GM19035 (cell line): ENCODE data around the gene MACC1.
A peak's percentile ranks its signal among the peaks of the same experiment; 100 is the strongest.

Experiments used
- ATAC-seq: cut with Tn5 transposase; IDR thresholded peaks from one replicate; pipeline ENCODE4 v1.9.1; 2021; ENCODE audit not compliant: unreplicated experiment

MACC1 gene

DNA sequence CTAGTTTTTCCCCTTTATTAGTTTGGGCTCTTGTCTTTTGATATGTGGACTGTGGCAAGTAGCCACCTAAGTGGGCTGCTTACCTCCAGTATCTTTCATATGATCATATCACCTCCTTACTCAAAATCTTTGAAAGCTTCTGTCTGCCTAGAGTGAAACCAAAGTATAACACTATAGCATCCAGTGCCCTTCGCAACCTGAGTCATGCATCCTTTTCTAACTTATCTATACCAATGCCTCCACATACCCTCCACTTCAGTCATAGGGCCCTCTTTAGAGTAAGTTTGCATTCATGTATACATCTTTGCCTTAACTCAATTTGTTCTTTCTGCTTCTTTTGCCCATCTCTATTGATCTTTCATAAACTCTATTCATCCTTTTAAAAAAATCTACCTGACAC is 15.7 kb upstream of the MACC1 start:
- no peak for ATAC-seq

DNA sequence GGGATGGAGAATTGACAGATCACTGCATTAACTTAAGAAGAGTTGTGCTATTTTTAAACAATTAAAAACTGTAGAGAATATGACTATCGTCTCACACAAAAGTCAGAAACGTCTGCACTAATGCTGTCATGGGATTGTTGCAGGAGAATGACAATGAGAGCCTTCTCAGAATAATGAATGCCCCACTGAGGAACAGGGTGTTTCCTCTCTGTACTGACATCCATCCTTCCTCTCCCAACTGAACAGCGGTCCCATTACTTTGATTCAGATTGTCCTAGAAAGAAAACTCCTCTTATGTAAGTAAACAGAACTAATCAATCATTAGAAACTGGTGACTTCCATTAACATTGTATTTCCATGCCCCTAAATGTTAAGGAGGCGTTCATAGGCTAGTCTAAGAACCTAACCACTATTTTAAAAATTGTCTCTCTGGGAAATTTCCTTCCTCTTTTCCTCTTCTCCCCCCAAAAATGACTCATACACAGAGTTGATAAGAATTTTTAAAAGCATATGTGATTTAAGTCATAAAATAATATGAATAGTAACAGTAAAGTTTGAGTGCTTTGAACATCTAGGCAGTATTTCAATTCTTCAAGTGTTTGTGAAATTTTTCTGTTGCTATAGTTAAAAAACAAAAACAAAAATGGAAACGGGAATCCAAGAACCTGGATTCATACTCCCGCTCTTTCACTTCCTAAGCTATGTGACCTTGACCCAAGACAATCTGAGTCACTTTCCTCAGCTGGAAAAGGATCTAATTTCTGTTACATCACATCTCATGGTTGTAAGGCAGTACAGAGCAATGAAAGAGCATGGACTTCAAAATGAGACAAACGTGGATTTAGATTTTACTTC is 12.7 kb upstream of the MACC1 start:
- ATAC-seq = no peak

DNA sequence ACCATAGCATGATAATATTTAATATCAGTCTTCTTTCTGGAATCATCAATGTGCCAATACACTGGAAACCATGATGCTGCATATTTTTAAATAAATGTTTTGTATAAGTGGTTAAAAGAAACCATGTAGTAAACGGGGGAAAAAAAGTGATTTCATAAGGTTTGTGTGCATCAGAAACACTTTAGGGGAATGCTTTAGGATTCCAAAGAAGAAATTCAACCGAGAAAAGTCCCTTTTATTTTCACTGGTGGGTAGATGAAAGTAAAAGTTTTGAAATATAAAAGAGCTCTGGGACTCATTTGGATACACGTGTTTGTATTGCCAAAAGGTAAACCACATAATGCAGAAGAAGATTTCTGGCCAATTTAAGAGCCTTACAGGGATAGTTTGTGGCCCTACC is 11.9 kb upstream of the MACC1 start:
- ATAC-seq = no peak

DNA sequence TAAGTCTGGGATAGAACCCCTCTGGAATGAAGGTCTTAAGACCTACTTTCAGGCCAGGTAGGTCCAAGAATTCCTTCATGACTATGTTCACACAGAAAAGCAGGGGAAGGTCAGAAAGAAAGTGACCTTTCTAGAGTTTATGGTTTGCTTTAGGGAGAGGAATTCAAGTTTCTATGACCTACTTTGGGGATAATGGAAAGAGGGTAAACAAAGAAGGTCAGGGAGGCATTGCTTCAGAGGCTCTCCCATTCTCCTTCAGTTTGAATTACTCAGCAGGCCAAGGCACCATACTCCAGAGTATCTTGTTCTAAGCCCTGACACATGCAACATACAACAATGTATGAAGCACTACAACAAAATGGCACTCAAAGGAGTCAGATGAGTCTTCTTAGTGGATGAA is 11.5 kb upstream of the MACC1 start:
- ATAC-seq = no peak

DNA sequence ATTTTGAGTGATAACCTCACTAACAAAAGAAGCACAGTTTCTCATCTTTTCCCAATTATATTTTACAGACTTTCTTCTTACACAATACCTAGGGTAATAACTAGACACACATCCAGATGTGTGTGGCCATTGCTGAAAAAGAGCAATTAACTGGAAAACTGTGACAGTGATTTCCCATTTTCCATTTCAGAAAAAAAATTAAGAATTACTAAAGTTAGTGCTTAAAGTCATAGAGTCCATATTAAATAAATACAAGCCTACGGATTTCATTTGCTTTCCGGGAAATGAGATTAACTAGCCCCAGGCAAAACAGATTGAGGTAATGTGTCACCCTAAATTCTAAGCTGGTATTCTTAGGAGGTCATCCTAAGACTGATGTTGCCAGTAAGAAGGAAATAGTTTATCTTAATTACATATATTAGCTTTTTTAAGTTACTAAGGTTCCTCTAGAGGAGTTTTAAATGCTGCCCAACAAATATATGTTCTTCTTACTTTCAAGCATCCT is 10.2 kb upstream of the MACC1 start:
- ATAC-seq = no peak

DNA sequence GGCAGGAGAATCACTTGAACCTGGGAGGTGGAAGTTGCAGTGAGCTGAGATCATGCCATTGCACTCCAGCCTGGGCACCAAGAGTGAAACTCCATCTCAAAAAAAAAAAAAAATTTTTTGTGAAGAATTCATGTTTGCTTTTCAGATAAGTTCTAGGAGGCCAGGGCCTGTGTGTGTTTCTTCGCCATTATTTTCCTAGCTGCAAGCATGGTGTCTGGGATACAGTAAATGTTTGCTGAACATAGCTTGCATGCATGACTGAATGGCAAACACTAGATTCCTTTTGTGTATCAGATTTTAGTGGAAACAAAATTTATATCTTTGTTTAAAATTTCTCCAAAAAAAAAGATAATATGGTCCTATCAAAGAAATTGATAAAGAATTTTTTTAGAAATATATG is 9.7 kb upstream of the MACC1 start:
- no peak for ATAC-seq

DNA sequence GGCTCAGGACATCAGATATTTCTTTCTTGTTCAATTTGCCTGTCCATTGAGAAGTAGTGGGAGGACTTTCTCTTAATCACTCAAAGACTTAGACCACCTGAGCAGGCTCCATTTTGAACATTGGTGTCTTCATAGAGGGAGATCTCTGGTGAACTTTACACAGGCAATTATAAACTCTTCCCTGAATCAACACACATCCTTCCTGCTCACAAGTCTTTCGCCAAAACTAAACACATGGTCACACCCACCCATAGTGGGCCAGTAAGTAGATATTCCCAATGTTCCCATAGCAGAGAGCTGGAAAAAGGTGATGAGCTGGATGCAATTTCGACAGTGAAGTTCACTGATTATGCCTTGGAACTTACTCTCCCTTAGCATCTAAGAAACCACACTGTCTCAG is 8.2 kb upstream of the MACC1 start:
- ATAC-seq = no peak

DNA sequence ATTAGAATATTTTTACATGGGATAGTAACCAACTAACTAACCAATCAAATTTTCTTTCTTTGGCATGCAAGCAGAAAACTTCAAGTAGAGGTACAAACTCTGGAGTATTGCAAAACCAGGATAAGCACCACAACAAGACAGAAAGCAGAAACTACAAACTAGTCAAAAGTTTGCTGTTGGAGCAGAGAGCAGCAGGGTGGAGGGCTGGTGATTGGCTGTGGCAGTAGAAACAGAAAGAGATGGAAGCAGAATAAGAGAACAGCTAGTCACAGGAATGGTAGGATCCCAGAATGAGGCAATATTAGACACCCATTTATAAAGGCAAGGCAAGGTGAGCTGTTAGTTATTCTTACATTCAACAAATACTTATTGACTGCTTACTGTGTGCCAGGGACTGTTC is 6.8 kb upstream of the MACC1 start:
- ATAC-seq = no peak

DNA sequence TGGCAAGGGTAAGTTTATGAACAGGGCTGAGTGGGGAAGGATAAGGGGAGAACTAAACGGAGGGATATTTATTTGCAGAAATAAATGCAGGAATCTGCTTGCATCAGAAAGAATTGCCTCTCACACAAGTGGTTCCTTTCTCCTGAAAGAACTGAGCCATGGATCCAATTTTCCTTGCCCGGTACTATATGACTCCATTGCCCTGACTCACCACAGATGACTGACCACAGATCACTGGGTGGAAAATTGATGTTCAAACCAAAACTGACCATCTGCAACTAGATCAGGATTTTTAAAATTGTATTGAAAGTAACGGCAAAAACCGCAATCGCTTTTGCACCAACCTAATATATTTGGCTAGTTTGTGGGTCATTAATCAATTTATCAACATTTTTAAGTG is 6.2 kb upstream of the MACC1 start:
- no peak for ATAC-seq

DNA sequence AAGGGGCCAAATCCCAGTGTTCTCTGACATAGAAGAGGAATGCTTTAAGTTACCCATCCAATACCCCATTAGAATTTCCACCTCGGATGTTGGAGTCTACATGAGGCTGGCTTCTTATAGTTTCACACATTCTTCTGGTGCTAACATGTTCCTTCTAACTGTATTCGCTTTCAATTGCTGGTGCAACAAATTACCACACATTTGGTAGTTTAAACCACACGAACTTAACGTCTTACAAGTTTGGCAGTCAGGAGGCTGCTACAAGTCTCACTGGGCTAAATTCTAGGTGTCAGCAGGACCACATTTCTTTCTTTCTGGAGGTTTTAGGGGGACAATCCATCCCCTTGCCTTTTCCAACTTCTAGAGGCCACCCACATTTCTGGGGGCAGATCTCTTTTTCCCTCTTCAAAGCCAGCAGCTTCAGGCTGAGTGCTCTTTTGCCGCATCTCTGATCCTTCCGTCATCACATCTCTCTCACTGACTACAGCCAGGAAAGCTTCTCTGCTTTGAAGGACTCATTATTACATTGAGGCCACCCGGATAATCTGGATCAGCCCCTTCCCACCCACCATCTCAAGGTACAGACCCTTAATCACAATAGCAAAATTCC is 5.1 kb upstream of the MACC1 start:
- ATAC-seq = no peak

DNA sequence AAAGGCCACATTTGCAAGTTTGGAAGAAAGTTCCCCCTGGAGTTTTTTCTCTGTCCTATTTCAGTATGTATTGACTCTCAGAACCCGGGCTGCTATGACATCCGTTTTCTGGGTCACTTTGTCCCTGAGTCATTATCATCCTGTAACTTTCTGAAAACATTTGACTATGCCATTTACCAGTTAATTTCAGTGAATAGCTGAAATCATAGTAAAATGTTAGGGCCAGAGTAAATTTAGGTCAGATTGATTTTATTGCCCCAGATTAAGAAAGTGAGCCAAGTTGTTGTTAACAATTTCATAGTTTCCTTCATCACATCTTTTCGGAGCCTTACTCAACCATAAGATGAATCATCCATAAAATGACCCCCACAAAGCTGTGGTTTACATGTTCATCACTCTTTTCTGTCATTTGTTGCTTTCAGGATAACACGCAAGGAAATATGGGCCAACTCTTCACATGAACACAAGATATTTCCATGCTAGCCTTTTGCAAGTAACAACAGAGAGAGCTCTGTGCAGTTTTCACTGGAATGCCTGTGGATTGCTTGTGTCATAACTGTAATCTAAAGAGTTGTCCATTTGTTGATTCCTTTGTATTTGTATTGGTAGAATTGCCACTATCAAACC is 3.9 kb upstream of the MACC1 start:
- peak; percentile 16 for ATAC-seq

DNA sequence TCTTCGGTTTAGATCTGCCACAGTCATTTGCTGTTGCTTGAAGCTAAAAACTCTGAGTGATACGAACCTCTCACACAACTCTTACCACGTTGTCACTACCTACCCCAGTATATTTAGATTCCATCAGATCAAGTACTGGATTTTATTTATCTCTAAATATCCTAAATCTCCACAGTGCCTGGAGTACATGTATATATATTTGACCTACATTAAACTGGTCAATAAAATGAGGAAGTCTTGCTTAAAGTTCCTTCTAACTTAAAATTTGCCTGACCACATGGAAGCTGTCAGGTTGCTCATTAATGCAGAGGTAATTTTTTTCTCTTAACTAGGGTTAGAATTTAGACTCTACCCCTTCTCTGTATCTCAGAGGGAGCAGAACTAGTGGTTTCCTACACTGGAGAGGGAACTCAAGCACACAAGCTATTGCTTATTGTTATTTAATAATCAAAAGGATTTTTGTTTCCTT is 3.1 kb upstream of the MACC1 start:
- peak; percentile 8 for ATAC-seq

DNA sequence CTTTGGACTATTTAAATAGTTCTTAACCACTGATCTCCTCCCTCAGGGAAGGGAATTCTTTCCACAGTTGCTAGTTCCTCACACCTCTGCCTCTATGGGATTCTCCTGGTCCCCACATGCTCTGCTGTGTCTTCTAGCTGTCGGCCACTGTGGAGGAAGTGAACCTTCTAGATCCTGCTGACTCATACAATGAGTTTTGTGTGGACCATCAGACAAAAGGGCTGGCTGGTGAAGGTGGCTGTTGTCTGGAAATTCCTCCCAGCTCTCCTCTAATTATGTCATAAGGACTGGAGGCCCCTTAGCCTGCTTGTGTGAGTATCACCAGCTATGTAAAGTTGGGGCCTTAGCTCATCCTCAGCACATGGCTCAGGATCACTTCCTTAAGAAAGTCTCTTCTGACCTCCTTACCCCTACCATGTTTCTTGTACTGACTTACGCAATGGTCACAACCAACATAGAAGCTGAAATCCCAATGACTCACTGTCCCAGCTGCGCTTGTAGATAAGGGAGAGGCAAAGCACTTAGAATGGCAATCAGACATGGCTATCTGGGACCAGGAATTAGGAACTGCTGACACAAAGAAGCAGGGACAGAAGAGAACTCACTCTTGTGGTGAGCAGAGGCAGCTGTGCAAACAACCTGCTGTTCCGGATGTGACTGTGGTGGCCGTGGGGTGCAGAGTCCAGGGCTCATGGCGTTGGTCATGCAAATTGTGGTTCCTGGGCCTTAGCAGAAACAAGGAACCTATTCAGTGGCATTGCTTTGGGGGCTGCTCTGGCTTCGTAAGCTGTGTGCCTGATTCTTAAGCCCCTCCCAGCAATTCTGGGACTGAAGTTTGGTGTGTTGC is 2.5 kb upstream of the MACC1 start:
- ATAC-seq = peak; percentile 77

DNA sequence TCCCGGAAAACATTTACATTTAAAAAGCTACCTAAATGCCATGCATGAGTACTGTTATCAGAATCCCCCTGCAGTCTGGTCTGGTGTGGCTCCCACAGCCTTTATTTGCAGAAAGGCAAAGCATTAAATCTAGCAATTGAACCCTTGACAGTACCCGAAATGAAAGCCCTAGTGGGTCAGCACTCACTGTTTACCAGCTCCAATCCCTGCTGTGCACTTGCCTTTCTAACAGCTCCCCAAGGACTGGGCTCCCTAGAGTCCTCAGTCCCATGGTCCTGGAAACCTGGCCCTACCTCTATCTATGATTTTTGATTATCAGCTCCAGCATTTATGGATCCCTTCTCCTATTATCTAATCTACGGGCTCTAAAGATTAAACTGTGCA is 1.9 kb upstream of the MACC1 start:
- ATAC-seq = no peak

DNA sequence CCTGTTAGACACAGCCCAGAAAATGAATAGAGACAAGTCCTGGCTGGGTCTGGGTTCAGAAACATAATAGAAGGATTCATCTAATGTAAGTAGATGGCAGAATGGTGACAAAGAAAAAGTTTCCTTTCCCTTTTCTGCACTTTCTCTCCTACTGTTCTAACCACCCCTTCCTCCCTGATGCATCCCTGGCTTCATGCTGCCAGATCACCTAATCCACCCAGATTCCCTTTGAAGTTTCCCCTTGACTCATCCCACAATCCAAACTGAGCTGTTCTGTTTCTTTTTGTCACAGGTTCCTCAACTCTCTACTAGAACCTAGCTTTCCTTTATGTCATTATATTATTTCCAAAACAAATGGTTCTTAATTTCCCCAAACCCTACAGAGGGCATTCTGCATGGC is 1.1 kb upstream of the MACC1 start:
- no peak for ATAC-seq

DNA sequence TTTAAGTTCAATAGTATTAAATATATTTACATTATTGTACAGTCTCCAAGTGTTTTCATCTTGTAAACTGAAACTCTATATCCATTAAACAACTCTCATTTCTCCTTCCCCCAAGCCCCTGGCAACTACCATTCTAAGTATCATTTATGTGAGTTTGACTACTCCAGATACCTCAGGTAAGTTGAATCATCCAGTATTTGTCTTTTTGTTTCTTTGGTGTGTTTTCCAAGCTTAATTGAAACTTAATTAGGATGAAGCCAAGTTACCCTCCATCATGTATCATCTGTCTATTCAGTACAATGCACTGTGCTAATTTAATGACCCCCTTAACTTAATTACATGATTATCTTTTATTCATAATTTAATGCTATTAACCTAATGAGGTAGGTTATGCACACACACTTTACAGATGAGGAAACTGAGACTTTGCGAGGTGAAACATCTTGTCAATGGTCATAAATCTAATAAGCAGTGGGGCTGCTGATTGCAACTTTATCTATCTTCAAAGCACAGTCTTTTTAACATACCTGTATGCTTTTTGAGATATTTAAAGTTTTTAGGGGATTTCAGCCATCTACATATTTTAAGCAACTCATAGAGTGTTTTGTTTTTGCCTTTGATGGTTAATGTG is 663 bp downstream of the MACC1 start:
- no peak for ATAC-seq

DNA sequence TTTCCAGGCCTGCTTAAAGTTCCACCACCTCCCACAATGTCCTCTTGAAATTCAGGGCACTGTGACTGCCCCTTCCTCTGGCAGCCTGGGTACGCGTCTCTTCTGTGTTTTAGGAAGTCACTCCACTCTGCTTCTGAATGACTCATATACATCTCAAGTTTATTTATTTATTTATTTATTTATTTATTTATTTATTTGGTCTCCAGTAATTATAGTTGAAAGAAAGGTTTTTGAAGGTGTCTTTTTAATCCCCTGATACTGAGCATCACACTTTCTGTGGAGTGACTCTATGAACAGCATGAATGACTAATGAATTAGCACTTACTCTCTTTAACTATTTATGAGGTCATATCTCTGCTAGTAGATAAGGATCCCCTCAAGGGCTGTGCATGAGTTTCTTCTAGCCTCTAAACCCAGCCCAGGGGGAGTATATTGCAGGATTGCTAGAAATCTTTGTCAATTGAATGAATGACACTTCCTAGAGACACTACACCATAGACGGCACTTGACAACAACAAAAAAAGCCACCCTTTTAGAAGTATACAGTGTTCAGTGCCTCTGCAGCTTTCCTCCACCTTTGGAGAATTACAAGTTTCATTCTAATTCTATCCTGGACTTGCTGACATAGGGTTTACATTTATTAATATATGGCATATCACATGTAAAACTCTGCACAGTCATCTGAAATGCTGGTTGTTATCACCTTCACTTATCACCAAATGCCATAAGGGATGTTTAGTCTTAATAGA is 2.1 kb downstream of the MACC1 start:
- ATAC-seq = no peak

DNA sequence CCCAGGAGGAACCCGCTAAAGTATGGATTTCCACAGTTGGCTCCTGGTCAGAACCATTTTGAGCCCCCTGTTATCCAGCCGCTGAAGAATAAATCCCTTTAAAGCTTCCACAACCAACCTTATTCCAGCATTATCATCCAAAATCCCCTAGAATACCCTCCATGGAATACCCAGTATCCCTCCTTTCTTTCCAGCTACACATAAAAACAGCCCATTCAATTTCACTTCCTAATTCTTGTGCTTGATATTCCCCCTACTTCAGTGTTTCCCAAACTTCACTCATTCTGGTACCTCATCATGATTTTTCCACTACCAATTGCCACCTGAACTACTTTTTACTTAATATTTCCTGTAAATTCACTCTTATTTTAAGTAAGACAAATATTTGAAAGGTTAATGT is 3.1 kb downstream of the MACC1 start:
- no peak for ATAC-seq

DNA sequence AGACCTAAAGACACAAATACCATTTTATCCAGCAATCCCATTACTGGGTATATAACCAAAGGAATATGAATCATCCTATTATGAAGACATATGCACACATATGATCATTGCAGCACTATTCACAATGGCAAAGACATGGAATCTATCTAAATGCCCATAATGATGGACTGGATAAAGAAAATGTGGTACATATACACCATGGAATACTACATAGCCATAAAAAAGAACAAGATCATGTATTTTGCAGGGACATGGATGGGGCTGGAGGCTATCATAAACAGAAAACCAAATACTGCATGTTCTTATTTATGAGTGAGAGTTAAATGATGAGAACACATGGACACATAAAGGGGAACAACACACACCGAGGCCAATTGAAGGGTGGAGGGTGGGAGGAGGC is 3.8 kb downstream of the MACC1 start:
- no peak for ATAC-seq

DNA sequence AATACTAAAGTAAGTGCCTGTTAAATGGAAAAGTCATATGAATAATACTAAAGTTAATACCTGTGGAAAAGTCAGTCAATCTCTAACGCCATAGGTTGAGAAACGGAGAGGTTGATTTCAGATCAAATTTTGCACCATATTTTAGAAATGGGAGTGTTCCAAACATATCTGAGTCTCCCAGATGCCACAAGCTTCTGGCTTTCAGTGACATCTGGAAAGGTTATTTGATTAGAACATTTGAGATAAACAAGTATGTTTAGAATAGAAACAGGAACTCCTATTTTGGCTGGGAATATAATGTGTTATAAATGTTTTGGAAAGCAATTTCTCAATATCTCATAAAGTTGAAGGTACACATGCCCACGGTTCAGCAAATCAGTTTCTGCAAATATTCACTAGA is 5.8 kb downstream of the MACC1 start:
- ATAC-seq = no peak
